Daoy (cell line): Measurements from ENCODE around the gene THEM4. TPM values are rescaled to one million over a fixed set of nuclear protein-coding genes. Genes with fewer than 3 reads are reported as not detected.
A peak's percentile ranks its signal among the peaks of the same experiment; 100 is the strongest.

Source experiments
- DNase-seq: peaks from one replicate; pipeline ENCODE4 v3.0.0-alpha.2; 2015; ENCODE audit warnings: low read depth
- total RNA-seq: library from RNA; depleted of rRNA; stranded (reverse); fragments of >200 nt; shearing (Covaris generic); gene quantifications from 2 replicates; pipeline ENCODE4 v1.2.3, GENCODE V29; 2014; rRNA removed

Gene THEM4
- total RNA-seq, 1 experiment from 2014 or later = 15.1 TPM

- DNase-seq = peak; percentile 39
Measured at GRCh38 chr1:151838222-151839081, 70.9 kb downstream of the THEM4 start.

GRCh38 chr1:151837884-151838221 is 71.5 kb downstream of the THEM4 start:
- DNase-seq = no peak

- DNase-seq = peak; percentile 31
Measured at GRCh38 chr1:151837197-151837596, 72.1 kb downstream of the THEM4 start.

- DNase-seq = no peak
Measured at GRCh38 chr1:151835596-151835995, 73.7 kb downstream of the THEM4 start.

GRCh38 chr1:151834239-151834638 is 75.1 kb downstream of the THEM4 start:
- no peak for DNase-seq

- DNase-seq = no peak
Measured at GRCh38 chr1:151833172-151833900, 76.0 kb downstream of the THEM4 start.

GRCh38 chr1:151832318-151832980 is 76.9 kb downstream of the THEM4 start:
- peak; percentile 21 for DNase-seq

- no peak for DNase-seq
Measured at GRCh38 chr1:151831605-151832004, 77.7 kb downstream of the THEM4 start, which contains the start of gene RORC. Gene RORC (minus strand): TSS chr1:151831802. CDS start chr1:151831764, 38 bp downstream.

- no peak for DNase-seq
Measured at GRCh38 chr1:151831256-151831591, 78.1 kb downstream of the THEM4 start.

- DNase-seq = no peak
Measured at GRCh38 chr1:151830055-151830454, 79.3 kb downstream of the THEM4 start.

GRCh38 chr1:151829352-151830046 is 79.8 kb downstream of the THEM4 start:
- no peak for DNase-seq

- DNase-seq = peak; percentile 74
Measured at GRCh38 chr1:151828921-151829320, 80.4 kb downstream of the THEM4 start.

GRCh38 chr1:151827853-151828252 is 81.5 kb downstream of the THEM4 start:
- no peak for DNase-seq

- no peak for DNase-seq
Measured at GRCh38 chr1:151825751-151826660, 83.3 kb downstream of the THEM4 start.

GRCh38 chr1:151825204-151825603 is 84.1 kb downstream of the THEM4 start:
- DNase-seq = no peak

Other genes with a start within 250 kb of the THEM4 start
- gene CELF3, start 192.7 kb downstream of the THEM4 start, total RNA-seq = 0.11 TPM in 1 of 2 replicates, not detected in the other
- gene RIIAD1, start 188.0 kb downstream of the THEM4 start, total RNA-seq = not detected in 2 replicates
- gene MRPL9, start 146.0 kb downstream of the THEM4 start, total RNA-seq = 197 and 249 TPM in 2 replicates
- gene TDRKH, start 119.0 kb downstream of the THEM4 start, total RNA-seq = 12.6 and 13.8 TPM in 2 replicates
- not detected in 2 replicates for gene LINGO4, start 104.1 kb downstream of the THEM4 start, total RNA-seq
- gene RORC, start 77.7 kb downstream of the THEM4 start, total RNA-seq = not detected in 2 replicates
- gene C2CD4D, start 69.7 kb downstream of the THEM4 start, total RNA-seq = not detected in 2 replicates
- not detected in 2 replicates for gene THEM5, start 55.8 kb downstream of the THEM4 start, total RNA-seq
- 68.5 and 77.3 TPM in 2 replicates for gene S100A10, start 84.3 kb upstream of the THEM4 start, total RNA-seq
- 289 and 308 TPM in 2 replicates for gene S100A11, start 127.5 kb upstream of the THEM4 start, total RNA-seq
- gene TCHHL1, start 179.6 kb upstream of the THEM4 start, total RNA-seq = not detected in 2 replicates
- gene TCHH, start 205.9 kb upstream of the THEM4 start, total RNA-seq = 0.29 TPM in 1 of 2 replicates, not detected in the other
- gene RPTN, start 249.7 kb upstream of the THEM4 start, total RNA-seq = not detected in 2 replicates